GM19452 (cell line): Measurements from ENCODE around the gene CCDC27.

Experiments used
- ATAC-seq: cut with Tn5 transposase; IDR thresholded peaks from one replicate; pipeline ENCODE4 v1.9.1; 2021; ENCODE audit not compliant: unreplicated experiment

Gene CCDC27

DNA sequence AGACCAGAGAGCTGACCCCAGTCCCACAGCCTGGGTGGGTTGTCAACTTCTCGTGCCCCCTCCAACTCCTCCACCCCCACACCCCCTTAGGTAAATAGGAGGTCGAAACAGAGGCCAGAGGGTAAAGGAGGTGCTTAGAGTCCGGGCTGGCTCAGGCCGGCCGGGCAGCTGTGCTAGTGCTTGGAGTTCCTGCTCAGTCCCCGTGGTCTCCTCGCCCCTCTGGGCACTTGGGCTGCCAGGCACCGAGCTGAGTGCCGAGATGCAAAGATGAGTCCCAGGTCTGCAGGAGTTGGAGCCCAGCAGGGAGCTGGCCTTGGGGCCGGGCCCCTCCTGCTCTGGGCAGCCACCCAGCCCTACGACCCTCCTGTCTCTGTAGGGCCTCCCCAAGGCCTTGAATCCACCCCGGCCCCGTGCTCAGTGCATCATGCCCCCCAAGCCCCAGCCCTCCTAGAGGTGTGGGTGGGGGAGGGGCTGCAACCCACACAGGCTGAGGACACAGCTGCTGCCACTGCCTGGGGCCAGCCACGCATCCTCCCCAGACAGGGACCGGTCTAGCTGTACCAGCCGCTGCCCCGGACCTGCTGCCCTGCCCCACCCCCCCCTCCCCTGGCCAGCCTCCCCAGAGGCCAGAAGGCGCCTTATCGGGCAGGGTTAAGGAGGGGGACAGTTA is 22.2 kb downstream of the CCDC27 start:
- ATAC-seq = no peak

GRCh38 chr1:3774946-3775489 is 22.8 kb downstream of the CCDC27 start:
- no peak for ATAC-seq

DNA sequence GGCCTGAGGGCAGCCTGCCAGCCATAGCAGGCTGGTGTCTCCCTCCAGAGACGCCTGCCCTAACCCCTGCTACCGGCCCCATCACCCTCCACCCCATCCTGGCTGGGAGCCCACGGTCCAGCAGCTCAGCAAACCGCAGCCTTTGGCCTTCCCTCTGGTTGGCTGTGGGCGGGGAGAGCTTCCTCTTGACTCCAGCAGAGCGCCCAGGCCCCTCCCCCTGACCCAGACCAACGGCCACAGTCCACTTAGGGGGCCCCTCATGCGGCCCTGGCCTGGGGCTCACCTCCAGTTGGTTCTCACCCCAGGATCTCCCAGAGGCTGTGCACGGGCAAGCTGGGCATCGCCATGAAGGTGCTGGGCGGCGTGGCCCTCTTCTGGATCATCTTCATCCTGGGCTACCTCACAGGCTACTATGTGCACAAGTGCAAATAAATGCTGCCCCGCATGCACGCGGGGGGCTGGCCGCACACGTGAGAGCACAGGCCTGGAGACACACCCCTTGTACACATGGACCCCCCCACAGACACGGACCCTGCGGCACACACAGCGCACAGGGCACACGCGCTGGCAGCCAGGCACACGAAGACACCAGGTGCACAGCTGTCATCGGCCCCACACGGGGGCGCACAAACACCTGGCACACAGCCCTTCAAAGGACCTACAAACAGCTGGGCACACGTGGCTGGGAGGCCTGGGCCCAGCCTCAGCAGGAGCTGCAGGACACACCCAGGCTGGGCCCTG is 23.4 kb downstream of the CCDC27 start:
- no peak for ATAC-seq

DNA sequence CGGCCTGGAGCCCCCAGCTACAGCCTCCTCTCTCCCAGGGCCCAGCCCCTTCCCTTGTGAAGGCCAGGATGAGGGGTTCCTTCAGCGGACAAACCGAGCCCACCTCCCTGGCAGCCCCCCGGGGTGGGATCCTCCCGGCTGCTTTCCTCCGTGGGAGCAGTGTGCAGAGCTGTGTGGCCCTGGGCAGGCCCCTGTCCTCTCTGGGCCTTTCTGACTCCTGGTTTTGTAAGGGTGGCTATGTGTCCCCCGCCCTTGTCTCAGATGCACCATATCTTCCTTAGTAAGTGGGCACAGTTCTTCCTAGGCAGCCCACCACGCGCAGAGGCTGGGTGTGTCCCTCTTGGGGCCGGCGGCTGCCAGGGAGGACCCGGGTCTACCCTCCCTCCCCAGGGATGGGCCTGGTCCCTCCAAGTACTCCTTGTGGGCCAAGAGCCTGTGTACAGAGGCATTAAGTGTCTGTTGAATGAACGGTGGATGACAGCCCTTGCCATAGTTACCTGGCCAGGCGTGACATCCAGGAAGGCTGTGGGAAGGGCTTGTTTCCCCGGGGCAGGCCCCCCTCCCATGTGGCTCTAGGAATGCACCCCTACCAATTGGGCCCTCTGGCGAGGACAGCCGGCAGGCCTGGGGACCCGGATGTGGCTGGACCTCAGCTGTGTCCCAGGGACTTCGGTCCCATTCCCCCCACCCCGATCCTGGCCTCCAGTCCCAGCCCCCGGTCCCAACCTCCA is 24.1 kb downstream of the CCDC27 start:
- ATAC-seq = no peak

DNA sequence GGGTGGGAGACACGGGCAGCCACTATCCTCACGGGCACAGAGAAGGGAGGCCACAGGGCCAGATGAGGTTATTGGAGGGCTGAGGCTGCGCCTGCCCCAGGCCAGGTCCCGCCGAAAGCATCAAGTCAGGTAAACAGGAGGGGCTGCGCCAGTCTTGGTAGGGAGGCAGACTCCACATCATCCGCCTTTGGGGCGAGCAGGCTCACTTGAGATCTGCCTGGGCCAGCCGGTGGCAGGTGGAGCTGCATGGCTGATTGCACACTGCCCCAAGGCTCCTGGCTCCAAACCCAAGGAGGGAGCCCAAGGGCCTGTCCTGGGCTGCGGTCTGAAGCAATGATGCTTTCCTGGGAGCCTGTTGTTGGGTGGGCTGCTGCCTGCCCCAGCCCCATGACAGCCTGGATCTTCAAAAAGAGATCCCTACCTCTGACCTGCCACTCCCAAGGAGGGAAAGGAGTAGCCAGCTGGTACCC is 24.9 kb downstream of the CCDC27 start:
- no peak for ATAC-seq

GRCh38 chr1:3777647-3778589 is 25.7 kb downstream of the CCDC27 start:
- no peak for ATAC-seq

DNA sequence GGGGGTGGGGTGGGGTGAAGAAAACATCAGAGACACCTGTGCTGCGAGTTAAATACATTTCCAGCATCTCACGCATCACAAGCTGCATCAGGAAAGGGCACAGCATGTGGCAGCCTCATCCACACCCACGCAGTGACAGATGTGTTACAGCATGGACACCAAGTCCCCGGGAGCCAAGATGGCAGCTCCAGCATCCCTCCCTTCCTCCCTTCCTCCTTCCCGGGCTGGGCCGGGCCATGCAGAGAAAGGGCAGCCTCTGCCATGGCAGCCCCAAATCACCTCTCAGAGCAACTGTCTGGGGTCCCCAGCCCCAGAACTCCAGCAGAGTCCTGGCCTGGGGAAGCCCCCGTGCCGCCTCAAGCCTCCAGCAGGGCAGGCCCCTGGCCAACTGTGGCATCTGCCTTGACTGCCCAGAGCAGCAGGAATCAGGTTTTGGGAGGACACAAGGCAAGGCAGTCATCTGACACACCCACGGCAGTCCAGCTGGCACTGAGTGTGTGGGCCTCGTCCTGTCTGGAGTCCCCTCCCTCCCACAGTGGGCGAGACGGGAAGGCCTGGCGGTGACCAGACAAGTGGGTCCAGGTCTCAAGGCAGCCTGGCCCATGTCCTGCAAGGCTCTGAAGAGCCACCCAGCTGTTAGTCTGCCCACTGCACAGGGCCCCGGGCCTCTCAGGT is 26.5 kb downstream of the CCDC27 start:
- ATAC-seq = no peak

DNA sequence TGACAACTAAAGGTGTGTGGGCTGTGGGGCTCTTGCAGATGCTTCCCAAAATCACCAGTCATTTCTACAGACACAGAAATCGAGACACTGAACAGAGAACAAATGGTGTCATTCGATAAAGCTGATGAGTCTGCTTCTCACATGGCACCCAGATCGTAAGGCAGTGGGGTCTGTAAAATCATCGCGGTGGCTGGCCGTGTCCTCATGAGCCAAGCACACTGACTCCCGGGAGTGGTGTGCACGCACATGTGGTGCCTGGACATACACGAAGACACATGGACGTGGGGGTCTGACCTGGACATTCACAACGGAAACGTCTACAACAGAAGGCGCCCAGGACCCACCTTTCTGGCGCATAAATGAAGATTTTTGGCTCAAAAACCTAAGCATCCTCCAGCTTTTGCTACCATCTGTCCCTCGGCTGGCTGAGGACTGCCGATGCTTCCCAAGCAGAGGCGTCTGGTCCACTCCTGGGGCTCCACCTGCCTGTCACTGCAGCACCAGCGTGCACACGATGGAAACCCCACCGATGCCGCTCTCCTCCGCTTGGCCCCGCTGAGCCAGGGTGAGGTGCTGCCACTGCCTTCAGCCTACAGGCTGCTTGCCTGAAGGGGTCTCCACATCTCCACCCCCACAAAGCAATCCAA is 27.1 kb downstream of the CCDC27 start:
- no peak for ATAC-seq

DNA sequence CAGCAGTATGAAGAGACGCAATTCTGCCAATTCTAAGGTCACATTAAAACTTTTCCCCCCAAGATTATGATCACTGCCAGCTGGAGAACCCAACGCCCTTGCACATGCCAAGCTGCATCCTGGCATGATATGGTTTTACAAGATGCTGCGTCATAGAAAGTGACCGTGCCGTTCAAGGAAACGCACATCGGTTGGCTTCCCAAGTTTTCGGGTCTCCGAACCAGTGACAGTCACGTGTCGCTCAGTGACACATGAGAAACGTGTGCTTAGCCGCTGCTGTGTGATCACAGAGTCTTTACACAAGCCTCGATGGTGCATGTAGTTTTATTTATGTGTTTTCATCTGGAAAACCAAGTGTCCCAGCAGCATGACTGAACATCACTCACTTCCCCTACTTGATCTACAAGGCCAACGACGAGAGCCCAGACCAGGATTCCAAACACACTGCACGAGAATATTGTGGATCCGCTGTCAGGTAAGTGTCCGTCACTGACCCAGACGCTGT is 27.7 kb downstream of the CCDC27 start:
- no peak for ATAC-seq

- ATAC-seq = no peak
Observed at GRCh38 chr1:3780901-3781300, 28.7 kb downstream of the CCDC27 start.

DNA sequence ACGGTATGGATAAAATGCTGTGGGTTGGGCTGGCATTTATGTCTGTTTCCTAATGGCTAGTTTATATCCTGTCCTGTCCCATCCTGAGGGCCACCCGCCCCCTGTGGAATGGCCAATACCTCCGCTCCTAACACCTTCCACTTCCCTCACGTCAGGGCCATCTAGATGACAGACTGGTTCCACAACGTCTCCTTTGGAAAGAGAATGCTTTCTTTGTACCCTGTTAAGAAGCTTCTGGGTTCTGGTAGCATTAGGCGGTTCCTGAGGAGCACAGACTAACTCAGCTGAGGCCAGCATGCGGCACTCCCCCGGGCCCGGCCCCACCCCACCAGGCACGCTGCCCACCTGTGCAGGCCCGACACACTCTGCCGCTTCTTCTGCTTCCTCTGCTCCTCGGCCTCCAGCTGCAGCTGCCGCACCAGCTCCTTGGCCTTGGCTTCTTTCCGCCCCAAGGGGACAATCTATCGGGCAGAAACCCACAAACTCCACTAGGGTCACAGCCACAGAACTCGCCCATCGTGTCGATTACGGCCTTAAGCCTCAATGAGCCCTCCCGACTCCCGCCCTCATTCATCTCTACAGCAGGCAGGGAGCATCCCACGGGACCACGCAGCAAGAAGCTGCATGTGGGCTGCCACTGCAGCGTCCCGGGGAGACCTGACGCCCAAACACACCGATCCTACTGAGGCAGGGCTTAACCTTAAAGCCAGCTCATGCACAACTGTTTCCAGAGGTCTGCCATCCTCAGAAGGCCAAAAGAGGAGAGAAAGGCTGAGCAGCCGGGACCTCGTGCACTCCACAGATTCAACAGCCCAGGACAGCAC is 31.6 kb downstream of the CCDC27 start:
- ATAC-seq = no peak

- no peak for ATAC-seq
Observed at GRCh38 chr1:3785045-3785444, 32.8 kb downstream of the CCDC27 start.

GRCh38 chr1:3785456-3786157 is 33.4 kb downstream of the CCDC27 start:
- no peak for ATAC-seq

GRCh38 chr1:3786468-3787348 is 34.5 kb downstream of the CCDC27 start:
- no peak for ATAC-seq

DNA sequence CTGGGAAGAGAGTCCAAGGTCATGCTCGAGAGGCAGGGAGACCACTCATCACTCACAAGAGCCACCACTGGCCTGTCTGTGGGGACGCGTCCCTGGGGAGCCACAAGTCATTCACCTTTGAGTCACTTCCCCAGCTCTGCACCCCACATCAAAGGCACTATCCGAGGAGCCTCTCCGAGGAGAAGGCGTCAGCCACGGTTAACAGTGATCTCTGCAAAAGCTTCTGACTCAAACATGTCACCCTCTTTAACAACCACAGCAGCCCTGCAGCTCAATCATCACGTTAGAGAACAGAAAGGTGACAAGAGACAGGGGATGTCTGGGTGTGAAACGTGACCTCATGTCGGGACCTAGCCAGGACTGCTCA is 35.1 kb downstream of the CCDC27 start:
- no peak for ATAC-seq

- no peak for ATAC-seq
Observed at GRCh38 chr1:3787745-3788605, 35.7 kb downstream of the CCDC27 start.
